K562 (cell line): Measurements from ENCODE around the gene UBR1. TPM values are rescaled to one million over a fixed set of nuclear protein-coding genes. Genes with fewer than 3 reads are reported as not detected.
"Not testable (repeated sequence)": the region's sequence is repeated elsewhere in the genome, so short reads cannot be mapped to it uniquely, and the experiment has no call there.

Source experiments
- ATAC-seq: fragments of 200-7000 bp; cut with Tn5 transposase; 3 replicates; pipeline ENCODE4 v1.9.1; 2020; ENCODE audit warnings: moderate library complexity
- BruUV-seq: library from RNA; stranded (reverse); fragments of 400-500 nt; replicated peaks from 2 replicates; lab custom pipeline; 2021; lab: Mats Ljungman, UMichigan
- CTCF ChIA-PET: fragments of 300-600 bp; formaldehyde crosslinking; extraction: SDS; loops from one replicate; lab custom pipeline; 2021; ENCODE audit warnings: low intra/inter-chr PET ratio; lab: Yijun Ruan, JAX
- POLR2A ChIA-PET: fragments of 300-600, 350-650 bp; sonication (Branson Sonifier 250); formaldehyde crosslinking; extraction: SDS; loops from one replicate; lab custom pipeline; 2021; ENCODE audit warnings: antibody characterized with exemption, inconsistent platforms; lab: Yijun Ruan, JAX
- DNase-seq, 4 experiments: peaks; one replicate each; pipeline versions ENCODE4 v3.0.0 to v3.0.0-alpha.2; 2011 to 2018; ENCODE audit warnings: low spot score in 3 of 4, mixed read lengths in 3 of 4; ENCODE audit errors: extremely low read depth in 1 of 4
- FAIRE-seq: peaks from 2 replicates; lab custom pipeline; 2011; peaks lifted over from hg19 to GRCh38; lab: Jason Lieb, UNC
- H2AFZ ChIP-seq: 2 replicates; pipeline ENCODE4 v1.6.0; 2011; ENCODE audit warnings: low read depth, low read length, control low read depth, inconsistent platforms
- H3K27ac ChIP-seq: fragments of 200-600 bp; 3 replicates; pipeline ENCODE4 v1.8.0; 2011; ENCODE audit warnings: low read depth, mild to moderate bottlenecking, control low read depth, inconsistent platforms, low read length, moderate library complexity, mixed read lengths; ENCODE audit errors: extremely low read depth
- H3K27me3 ChIP-seq, 2 experiments: fragments of 300-600 bp in 1 of 2; 2 replicates in 1 of 2; 3 replicates in 1 of 2; pipeline versions ENCODE4 v1.6.0 to v1.8.0; 2011; ENCODE audit warnings: inconsistent platforms in 2 of 2, low read length in 2 of 2, mild to moderate bottlenecking in 1 of 2, mixed read lengths in 1 of 2, moderate library complexity in 1 of 2; ENCODE audit not compliant: control insufficient read depth in 2 of 2, insufficient read depth in 2 of 2
- H3K36me3 ChIP-seq: fragments of 300-600 bp; 3 replicates; pipeline ENCODE4 v1.8.0; 2011; ENCODE audit warnings: mild to moderate bottlenecking, low read length, inconsistent platforms; ENCODE audit not compliant: control insufficient read depth, insufficient read depth
- H3K4me1 ChIP-seq, 2 experiments: fragments of 200-600 bp in 1 of 2; replicated peaks in 1 of 2; 2 replicates in 1 of 2; 3 replicates in 1 of 2; pipeline versions ENCODE4 v1.5.1 to v1.8.0; 2011; ENCODE audit warnings: inconsistent platforms in 2 of 2, low read length in 2 of 2, mild to moderate bottlenecking in 1 of 2, mixed read lengths in 1 of 2, moderate library complexity in 1 of 2; ENCODE audit not compliant: control insufficient read depth in 2 of 2, insufficient read depth in 2 of 2
- H3K4me2 ChIP-seq: 2 replicates; pipeline ENCODE4 v1.6.1; 2011; ENCODE audit warnings: low read length, control low read depth, inconsistent platforms, mixed read lengths; ENCODE audit not compliant: insufficient read depth
- H3K4me3 ChIP-seq: fragments of 200-600 bp; sonication (generic), shearing (Covaris generic); 2 replicates; pipeline ENCODE4 v1.5.1; 2016; ENCODE audit warnings: control low read depth, inconsistent platforms
- H3K79me2 ChIP-seq: fragments of 200-600 bp; 3 replicates; pipeline ENCODE4 v1.8.0; 2011; ENCODE audit warnings: low read length, inconsistent platforms; ENCODE audit not compliant: control insufficient read depth, insufficient read depth
- H3K9ac ChIP-seq, 2 experiments: 2 replicates each; pipeline versions ENCODE4 v1.6.0 to v1.6.1; 2011; ENCODE audit warnings: low read depth in 2 of 2, low read length in 2 of 2, control low read depth in 1 of 2, inconsistent platforms in 1 of 2, mild to moderate bottlenecking in 1 of 2, mixed read lengths in 1 of 2; ENCODE audit not compliant: insufficient read depth in 1 of 2
- H3K9me1 ChIP-seq: one replicate; pipeline ENCODE4 v1.6.0; 2011; ENCODE audit warnings: inconsistent platforms, mild to moderate bottlenecking, low read length, moderate library complexity; ENCODE audit not compliant: control insufficient read depth, insufficient read depth
- H3K9me3 ChIP-seq: replicated peaks from 2 replicates; pipeline ENCODE4 v1.5.1; 2011; ENCODE audit warnings: low read depth, low read length, inconsistent platforms; ENCODE audit not compliant: control insufficient read depth, insufficient read depth
- H4K20me1 ChIP-seq: replicated peaks from 2 replicates; pipeline ENCODE4 v1.6.1; 2011; ENCODE audit warnings: low read length, inconsistent platforms, mixed read lengths; ENCODE audit not compliant: control insufficient read depth, insufficient read depth
- CREBBP ChIP-seq: IDR thresholded peaks from one replicate; pipeline ENCODE4 v1.6.1; 2012; ENCODE audit warnings: low read depth, mild to moderate bottlenecking, control low read depth, inconsistent platforms, low read length
- POLR2G ChIP-seq: fragments of 200-400 bp; formaldehyde crosslinking; IDR thresholded peaks from 2 replicates; pipeline ENCODE4 v1.6.1; 2017; ENCODE audit warnings: low read depth, mild to moderate bottlenecking, antibody characterized with exemption, low read length, moderate library complexity
- SREBF2 ChIP-seq: sonication (generic); formaldehyde crosslinking; IDR thresholded peaks from 2 replicates; pipeline ENCODE4 v1.4.0; 2020; ENCODE audit warnings: mild to moderate bottlenecking, missing genetic modification reagents
- SRF ChIP-seq, 2 experiments: fragments of 250-450, 450-650 bp in 1 of 2; sonication (Bioruptor Pico) in 1 of 2; sonication (generic) in 1 of 2; formaldehyde crosslinking; IDR thresholded peaks; 2 replicates each; pipeline versions ENCODE4 v1.5.0 to v1.5.1; 2020 to 2022; ENCODE audit warnings: mild to moderate bottlenecking in 1 of 2, missing genetic modification reagents in 1 of 2
- WGBS: fragments of 100-300 bp; shearing (Covaris generic); methylation state at CpG from one replicate; pipeline ENCODE4 v1.1.6; 2016; ENCODE audit warnings: low coverage, mixed read lengths; ENCODE audit not compliant: insufficient coverage; ENCODE audit errors: missing lambda C conversion rate; 5-methylcytosine and 5-hydroxymethylcytosine counted together
- in situ Hi-C: fragments of 300-500 bp; cut with MboI; formaldehyde crosslinking; loops from 4 replicates; pipeline ENCODE4 v1.15.0; 2018; ENCODE audit warnings: inconsistent platforms, mixed read lengths
- intact Hi-C: fragments of 100-400 bp; cut with micrococcal nuclease; formaldehyde crosslinking; loops from 2 replicates; pipeline ENCODE4 v1.14.2; 2022
- polyA plus RNA-seq, 8 experiments: library from polyadenylated mRNA; depleted of rRNA in 4 of 8; stranded (reverse) in 5 of 8; unstranded in 3 of 8; fragments of >200 nt; fragmentation: Nextera tagmentation in 2 of 8; fragmentation: Illumina TruSeq in 1 of 8; extraction: Ambion mirVana in 2 of 8; extraction: Trizol in 1 of 8; gene quantifications; 2 replicates each; pipeline versions ENCODE4 v1.2.1 to v1.2.3, GENCODE V29; 2011 to 2014; ENCODE audit warnings: inconsistent platforms in 1 of 8, missing spikeins in 1 of 8
- total RNA-seq, 7 experiments: library from RNA; depleted of rRNA in 6 of 7; stranded (reverse); fragments of >200 nt in 6 of 7; fragmentation: Illumina TruSeq in 2 of 7; extraction: Trizol in 2 of 7; gene quantifications; 2 replicates each; pipeline versions ENCODE4 v1.2.1 to v1.2.3, GENCODE V29; 2011 to 2021; ENCODE audit warnings: low replicate concordance in 1 of 7
- TF ChIP-seq, protein P1 (sequence below), 2 experiments: fragments of 450-650 bp; formaldehyde crosslinking in 1 of 2; IDR thresholded peaks; 2 replicates each; pipeline versions ENCODE4 v1.4.0 to v1.6.1; 2014 to 2020; ENCODE audit warnings: mild to moderate bottlenecking in 2 of 2, borderline replicate concordance in 1 of 2, low read depth in 1 of 2

UBR1 gene
- total and polyA plus RNA-seq, 9 of the 15 experiments (the other 6 are each of a cell fraction or from before 2014, with no cell fraction given): 5.8 to 30.7 (median 15.3) TPM

DNA sequence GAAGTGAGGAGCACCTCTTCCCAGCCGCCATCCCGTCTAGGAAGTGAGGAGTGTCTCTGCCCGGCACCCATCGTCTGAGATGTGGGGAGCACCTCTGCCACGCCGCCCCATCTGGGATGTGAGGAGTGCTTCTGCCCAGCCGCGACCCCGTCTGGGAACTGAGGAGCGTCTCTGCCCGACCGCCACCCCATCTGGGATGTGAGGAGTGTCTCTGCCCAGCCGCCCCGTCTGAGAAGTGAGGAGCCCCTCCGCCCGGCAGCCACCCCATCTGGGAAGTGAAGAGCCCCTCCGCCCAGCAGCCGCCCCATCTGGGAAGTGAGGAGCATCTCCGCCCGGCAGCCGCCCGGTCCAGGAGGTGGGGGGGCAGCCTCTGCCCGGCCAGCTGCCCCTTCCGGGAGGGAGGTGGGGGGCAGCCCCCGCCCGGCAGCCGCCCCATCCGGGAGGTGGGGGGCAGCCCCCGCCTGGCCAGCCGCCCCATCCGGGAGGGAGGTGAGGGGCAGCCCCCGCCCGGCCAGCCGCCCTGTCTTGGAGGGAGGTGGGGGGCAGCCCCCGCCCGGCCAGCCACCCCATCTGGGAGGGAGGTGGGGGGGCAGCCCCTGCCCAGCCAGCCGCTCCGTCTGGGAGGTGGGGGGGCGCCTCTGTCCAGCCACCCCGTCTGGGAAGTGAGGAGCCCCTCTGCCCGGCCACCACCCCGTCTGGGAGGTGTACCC is 100.8 kb downstream of the UBR1 start:
- CTCF ChIA-PET, H3K27me3 ChIP-seq, POLR2A ChIA-PET, H3K79me2 ChIP-seq, H2AFZ ChIP-seq, intact Hi-C loops, H3K9me3 ChIP-seq, H3K9me1 ChIP-seq, H3K4me1 ChIP-seq, ATAC-seq, H3K9ac ChIP-seq, H4K20me1 ChIP-seq, BruUV-seq, H3K4me3 ChIP-seq, H3K4me2 ChIP-seq, FAIRE-seq, DNase-seq, in situ Hi-C loops, H3K27ac ChIP-seq: not testable (repeated sequence)
- TF ChIP-seq POLR2G: 0 out of 2 replicates have a peak, but pooled peaks have one; percentile 26
- WGBS: 95% methylated on average over 12 of the region's 42 CpGs
- peaks cover 44% of the 10 kb centered on the region; the same call in 1 of the 3 replicates for H3K36me3 ChIP-seq

DNA sequence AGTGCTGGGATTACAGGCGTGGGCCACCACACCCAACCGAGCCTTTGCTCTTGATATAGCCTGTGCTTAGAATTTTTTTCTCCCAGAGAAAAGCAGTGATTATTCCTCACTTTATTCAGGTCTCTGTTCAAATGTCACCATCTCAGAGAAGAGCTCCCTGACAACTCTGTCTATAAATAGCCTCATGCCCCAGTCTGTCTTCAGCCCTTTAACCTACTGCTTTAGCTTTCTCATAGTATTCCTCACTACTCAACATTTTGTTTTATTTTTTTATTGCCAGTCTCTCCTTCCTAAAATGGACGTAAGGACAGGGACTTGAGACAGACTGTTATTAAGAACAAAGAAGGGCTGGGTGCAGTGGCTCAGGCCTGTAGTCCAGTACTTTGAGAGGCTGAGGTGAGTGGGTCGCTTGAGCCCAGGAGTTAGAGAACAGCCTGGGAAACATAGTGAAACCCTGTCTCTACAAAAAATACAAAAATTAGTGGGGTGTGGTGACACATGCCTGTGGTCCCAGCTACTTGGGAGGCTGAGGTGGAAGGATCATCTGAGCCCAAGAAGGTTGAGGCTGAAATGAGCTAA is 106.5 kb downstream of the UBR1 start:
- H3K36me3 ChIP-seq: peaks cover 36% of the 10 kb centered on the region; the same call in 1 of the 3 replicates
- ATAC-seq (no peak), DNase-seq (no peak), FAIRE-seq (no peak)
- intact Hi-C loops: no loop called here
- no peaks in the 10 kb centered on the region for H3K9me3 ChIP-seq
- H3K9me1 ChIP-seq: no peaks in the 10 kb centered on the region
- no peak overlapping the region for H3K4me3 ChIP-seq
- no peak overlapping the region for H3K9ac ChIP-seq
- no TSS peak for BruUV-seq
- H3K27me3 ChIP-seq: no peaks in the 10 kb centered on the region
- H3K79me2 ChIP-seq: no peaks in the 10 kb centered on the region
- no peaks in the 10 kb centered on the region for H3K4me1 ChIP-seq
- POLR2A ChIA-PET: interaction anchor here (0.5 to 1.2 kb wide), 2 partner anchors 19 to 172 kb away, joined by 3 read pairs; no protein-coding TSS in a partner anchor
- no peaks in the 10 kb centered on the region for H4K20me1 ChIP-seq
- H3K4me2 ChIP-seq: no peak overlapping the region
- 87% methylated on average over 4 of the region's 4 CpGs for WGBS
- H2AFZ ChIP-seq: no peak overlapping the region
- no peak overlapping the region for H3K27ac ChIP-seq
- in situ Hi-C loops: no loop called here
- CTCF ChIA-PET: no interaction called here
- TF ChIP-seq CREBBP (no peak), SREBF2 (no peak), SRF (CRISPR knock-in tag; IDR thresholded peaks at IDR 0.05) (no peak)
- TF ChIP-seq, protein P1, sequence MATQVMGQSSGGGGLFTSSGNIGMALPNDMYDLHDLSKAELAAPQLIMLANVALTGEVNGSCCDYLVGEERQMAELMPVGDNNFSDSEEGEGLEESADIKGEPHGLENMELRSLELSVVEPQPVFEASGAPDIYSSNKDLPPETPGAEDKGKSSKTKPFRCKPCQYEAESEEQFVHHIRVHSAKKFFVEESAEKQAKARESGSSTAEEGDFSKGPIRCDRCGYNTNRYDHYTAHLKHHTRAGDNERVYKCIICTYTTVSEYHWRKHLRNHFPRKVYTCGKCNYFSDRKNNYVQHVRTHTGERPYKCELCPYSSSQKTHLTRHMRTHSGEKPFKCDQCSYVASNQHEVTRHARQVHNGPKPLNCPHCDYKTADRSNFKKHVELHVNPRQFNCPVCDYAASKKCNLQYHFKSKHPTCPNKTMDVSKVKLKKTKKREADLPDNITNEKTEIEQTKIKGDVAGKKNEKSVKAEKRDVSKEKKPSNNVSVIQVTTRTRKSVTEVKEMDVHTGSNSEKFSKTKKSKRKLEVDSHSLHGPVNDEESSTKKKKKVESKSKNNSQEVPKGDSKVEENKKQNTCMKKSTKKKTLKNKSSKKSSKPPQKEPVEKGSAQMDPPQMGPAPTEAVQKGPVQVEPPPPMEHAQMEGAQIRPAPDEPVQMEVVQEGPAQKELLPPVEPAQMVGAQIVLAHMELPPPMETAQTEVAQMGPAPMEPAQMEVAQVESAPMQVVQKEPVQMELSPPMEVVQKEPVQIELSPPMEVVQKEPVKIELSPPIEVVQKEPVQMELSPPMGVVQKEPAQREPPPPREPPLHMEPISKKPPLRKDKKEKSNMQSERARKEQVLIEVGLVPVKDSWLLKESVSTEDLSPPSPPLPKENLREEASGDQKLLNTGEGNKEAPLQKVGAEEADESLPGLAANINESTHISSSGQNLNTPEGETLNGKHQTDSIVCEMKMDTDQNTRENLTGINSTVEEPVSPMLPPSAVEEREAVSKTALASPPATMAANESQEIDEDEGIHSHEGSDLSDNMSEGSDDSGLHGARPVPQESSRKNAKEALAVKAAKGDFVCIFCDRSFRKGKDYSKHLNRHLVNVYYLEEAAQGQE (IDR thresholded peaks at IDR 0.05; ENCODE audit: borderline replicate concordance): no peak
- TF ChIP-seq, protein P1 (CRISPR knock-in tag; IDR thresholded peaks at IDR 0.05; ENCODE audit: low read depth): no peak
